Measurements from ENCODE around the gene TNFSF13.

DNA sequence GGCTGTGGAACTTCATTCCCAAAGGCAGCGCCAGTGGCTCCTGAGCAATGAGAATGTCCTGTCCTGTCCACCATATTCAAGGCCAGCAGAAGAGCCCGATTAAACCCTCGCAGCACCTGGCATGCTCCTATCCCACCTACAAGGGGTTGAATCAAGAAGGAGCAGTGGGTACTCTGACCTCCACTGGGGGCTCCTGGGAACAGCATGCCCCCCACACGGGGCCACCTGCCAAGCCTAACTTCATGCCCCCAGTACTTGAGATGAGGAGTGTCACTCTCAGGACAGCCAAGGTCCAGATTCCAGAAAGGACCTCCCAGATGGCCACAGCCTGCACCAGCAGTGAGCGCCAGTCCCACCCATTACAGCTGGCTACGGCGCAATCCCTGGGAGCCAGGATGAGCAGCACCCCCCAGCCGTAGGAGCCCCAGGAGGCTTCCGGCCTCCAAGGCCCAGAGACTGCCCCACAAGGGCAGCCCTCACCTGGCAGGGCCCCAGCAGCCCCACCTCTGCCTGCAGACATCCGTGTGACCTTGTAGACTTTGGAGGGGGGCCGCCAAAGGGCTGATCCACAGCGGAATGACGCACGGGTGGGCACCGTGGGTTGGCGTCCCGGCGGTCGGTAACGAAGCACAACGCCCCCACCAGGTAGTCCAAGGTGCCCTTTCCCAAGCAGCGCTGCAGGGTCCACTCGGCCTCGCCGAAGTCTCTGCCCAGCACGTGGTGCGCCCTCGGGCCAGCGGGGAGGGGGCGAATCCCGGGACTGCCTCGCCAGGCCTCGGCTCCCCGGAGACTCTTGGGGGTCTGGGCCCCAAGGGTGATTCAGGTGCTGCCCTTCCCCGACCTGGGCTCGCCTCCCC lies 24.1 kb downstream of the TNFSF13 start:
- TF ChIP-seq, protein P1, sequence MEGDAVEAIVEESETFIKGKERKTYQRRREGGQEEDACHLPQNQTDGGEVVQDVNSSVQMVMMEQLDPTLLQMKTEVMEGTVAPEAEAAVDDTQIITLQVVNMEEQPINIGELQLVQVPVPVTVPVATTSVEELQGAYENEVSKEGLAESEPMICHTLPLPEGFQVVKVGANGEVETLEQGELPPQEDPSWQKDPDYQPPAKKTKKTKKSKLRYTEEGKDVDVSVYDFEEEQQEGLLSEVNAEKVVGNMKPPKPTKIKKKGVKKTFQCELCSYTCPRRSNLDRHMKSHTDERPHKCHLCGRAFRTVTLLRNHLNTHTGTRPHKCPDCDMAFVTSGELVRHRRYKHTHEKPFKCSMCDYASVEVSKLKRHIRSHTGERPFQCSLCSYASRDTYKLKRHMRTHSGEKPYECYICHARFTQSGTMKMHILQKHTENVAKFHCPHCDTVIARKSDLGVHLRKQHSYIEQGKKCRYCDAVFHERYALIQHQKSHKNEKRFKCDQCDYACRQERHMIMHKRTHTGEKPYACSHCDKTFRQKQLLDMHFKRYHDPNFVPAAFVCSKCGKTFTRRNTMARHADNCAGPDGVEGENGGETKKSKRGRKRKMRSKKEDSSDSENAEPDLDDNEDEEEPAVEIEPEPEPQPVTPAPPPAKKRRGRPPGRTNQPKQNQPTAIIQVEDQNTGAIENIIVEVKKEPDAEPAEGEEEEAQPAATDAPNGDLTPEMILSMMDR (IDR thresholded peaks at IDR 0.05) = 0 out of 2 replicates have a peak, but pooled peaks have one; percentile 7
- TF ChIP-seq ZFX (IDR thresholded peaks at IDR 0.05; ENCODE audit: borderline replicate concordance) = no peak

Measured in 22Rv1 (cell line).